ENCODE measurements around the gene PCNX4.
"Not testable (repeated sequence)": the region's sequence is repeated elsewhere in the genome, so short reads cannot be mapped to it uniquely, and the experiment has no call there.

Gene PCNX4

DNA sequence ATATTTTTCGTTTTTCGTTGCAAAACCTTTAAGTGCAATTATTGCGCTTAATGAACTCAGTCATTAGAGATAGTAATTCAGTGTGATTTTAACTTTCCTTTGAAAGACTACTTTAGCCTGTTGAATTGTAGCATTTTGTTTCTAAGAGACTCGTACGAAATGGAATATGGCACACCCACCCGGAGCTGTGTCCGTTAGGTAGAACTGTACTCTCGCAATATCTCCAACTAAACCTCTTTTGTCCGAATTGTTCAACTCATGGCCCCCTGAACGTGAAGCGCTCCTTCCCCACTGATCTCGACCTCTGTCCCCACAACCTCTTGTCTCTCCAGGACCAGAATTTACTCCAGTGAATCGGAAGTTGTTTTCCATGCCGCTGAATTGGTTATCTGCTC is 800 bp downstream of the PCNX4 start:
- no peaks in the 10 kb centered on the region for H3K27me3 Mint-ChIP-seq
- peak in 1 of 3 experiments; percentile 10 for DNase-seq
- H3K4me3 Mint-ChIP-seq, result peak overlapping the region; percentile 88 to 91

DNA sequence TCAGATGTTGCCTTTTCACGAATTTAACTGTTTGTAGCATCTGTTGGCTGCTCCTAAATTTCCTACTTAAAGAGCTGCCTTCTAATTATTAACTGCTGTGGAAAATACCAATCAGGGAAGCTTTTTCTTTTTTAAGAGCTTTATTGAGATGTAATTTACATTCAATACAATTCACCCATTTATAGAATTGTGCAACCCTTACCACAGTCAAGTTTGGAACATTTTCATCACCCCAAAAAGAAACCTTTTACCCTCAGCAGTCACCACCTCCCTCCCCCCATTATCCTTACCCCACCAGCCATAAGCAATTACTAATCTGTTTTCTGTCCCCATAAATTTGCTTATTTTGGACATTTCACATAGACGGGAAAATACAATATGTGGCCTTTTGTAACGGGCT is 1.4 kb downstream of the PCNX4 start:
- peaks cover 15% of the 10 kb centered on the region for H3K36me3 Mint-ChIP-seq (ENCODE audit: insufficient read depth)
- ATAC-seq (replicated peaks), result no peak
- peak overlapping the region; percentile 97 for H3K27ac Mint-ChIP-seq
- DNase-seq, result no peak
- H3K4me3 Mint-ChIP-seq, result peak overlapping the region; percentile 88 to 91
- no peaks in the 10 kb centered on the region for H3K27me3 Mint-ChIP-seq
- peaks cover 0 to 6% of the 10 kb centered on the region in 2 donors for H3K9me3 Mint-ChIP-seq
- H3K4me1 Mint-ChIP-seq (ENCODE audit: low read depth in 2 of 2), result peaks cover 27 to 44% of the 10 kb centered on the region in 2 donors

More for the DNA sequence above, 800 bp downstream of the PCNX4 start:
- Mint-ChIP-seq H3K36me3 (ENCODE audit: insufficient read depth) (peaks cover 15% of the 10 kb centered on the region), H3K4me1 (ENCODE audit: low read depth in 2 of 2) (peaks cover 23 to 40% of the 10 kb centered on the region in 2 donors), H3K9me3 (peaks cover 0 to 6% of the 10 kb centered on the region in 2 donors), H3K27ac (peak overlapping the region; percentile 97)
- ATAC-seq (replicated peaks), result no peak

DNA sequence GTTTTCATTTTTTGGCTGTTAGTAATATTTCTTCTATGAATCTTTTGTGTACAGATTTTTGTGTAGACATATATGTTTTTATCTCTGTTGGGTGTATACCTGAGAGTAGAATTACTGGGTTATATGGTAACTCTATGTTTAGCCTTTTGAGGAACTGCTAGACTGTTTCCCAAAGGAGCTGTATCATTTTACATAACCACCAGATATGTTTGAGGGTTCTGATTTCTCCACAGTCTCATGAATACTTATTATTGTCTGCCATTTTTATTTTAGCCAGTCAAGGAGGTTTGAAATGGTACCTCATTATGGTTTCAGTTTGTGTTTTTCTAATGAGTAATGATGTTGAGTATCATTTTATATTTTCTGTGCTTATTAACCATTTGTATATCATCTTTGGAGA is 1.9 kb downstream of the PCNX4 start:
- Mint-ChIP-seq H3K9me3 (peaks cover 0 to 6% of the 10 kb centered on the region in 2 donors), H3K4me1 (ENCODE audit: low read depth in 2 of 2) (peaks cover 28 to 48% of the 10 kb centered on the region in 2 donors), H3K27ac (peak overlapping the region; percentile 97), H3K4me3 (peak overlapping the region; percentile 88 to 91), H3K36me3 (ENCODE audit: insufficient read depth) (peaks cover 20% of the 10 kb centered on the region), H3K27me3 (no peaks in the 10 kb centered on the region)
- DNase-seq, result no peak
- no peak for ATAC-seq (replicated peaks)

DNA sequence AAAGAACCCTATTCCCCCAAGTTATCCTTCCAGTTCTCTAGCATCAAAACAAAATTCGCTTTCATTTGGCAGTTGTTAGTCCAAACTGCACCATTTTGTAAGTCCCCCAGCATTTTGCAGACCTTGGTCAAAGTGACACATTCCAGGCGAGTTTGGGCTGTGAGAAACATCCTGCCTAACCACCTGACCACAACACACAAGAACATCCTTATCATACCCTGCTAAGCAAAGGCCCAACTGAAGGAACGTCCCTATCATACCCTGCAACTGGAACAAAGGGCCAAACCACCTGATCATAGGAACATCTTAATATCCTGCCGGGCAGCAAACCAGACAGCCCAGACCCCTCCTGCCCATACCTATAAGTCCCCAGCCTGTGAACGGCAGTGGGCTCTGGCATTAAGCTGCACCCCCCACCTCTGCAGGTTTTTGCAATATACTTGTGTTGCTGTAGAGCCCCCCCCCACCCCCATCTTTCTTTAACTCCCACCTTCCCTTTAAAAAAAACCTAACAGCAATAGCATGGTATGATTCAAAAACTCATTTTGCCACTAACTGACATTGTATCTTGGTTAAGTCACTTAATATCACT is 2.7 kb downstream of the PCNX4 start:
- H3K27me3 Mint-ChIP-seq, result no peaks in the 10 kb centered on the region
- peaks cover 24% of the 10 kb centered on the region for H3K36me3 Mint-ChIP-seq (ENCODE audit: insufficient read depth)
- DNase-seq, result no peak
- H3K4me1 Mint-ChIP-seq (ENCODE audit: low read depth in 2 of 2), result peaks cover 28 to 48% of the 10 kb centered on the region in 2 donors
- H3K27ac Mint-ChIP-seq, result peak overlapping the region in 1 of 2 donors; percentile 26
- peak overlapping the region; percentile 88 to 91 for H3K4me3 Mint-ChIP-seq
- peaks cover 0 to 6% of the 10 kb centered on the region in 2 donors for H3K9me3 Mint-ChIP-seq
- ATAC-seq (replicated peaks), result no peak

DNA sequence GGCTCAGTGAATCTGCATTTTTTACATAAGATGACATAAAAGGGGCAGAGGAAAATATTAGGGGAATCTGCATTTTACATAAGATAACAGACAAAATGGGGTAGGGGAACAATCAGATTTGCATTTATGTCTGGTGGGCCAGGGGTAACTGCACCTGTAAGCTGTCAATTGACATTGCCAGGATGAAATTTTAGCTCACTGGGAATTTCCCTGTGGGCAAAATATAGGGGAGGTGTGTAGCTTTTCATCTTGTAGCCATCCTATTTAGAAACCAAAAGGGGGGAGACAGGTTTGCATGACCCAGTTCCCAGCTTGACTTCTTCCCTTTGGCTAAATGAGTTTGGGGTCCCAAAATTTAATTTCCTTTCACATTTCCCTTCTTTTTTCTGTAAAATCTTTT is 3.5 kb downstream of the PCNX4 start:
- Mint-ChIP-seq H3K9me3 (peaks cover 0 to 6% of the 10 kb centered on the region in 2 donors), H3K36me3 (ENCODE audit: insufficient read depth) (peaks cover 24% of the 10 kb centered on the region), H3K27ac (peak overlapping the region in 1 of 2 donors; percentile 81), H3K27me3 (no peaks in the 10 kb centered on the region), H3K4me1 (ENCODE audit: low read depth in 2 of 2) (peaks cover 28 to 48% of the 10 kb centered on the region in 2 donors), H3K4me3 (no peak overlapping the region)
- no peak for ATAC-seq (replicated peaks)
- no peak for DNase-seq

DNA sequence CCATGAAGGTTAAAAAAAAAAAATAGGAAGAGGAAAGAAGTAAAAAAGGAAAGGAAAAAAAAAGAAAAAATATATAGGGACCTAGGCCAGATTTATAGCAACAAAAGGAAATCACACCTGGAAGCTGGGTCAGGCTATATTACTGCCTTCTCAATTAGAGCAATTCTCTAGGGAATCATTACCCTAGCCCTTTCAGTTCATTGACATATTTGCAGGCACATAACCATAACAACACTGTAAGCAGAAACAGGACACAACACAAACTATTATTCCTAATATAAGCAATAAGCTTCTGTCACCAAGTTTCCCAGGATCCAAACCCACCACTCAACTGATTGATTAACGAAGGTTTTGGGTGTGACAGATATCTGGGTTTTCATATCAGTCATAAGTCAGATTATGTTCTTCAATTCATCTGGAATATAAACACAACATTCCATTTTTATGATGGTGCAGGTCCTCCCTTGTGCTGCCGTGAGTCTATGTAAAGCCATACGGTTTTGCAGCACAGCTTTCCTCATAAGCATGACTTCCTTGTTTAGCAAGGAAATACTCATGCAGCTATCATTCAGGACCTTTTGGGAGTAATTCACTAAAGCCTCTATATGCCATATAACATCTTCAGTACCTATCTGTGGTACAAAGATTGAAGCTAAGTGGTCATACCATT is 4.2 kb downstream of the PCNX4 start:
- H3K9me3 Mint-ChIP-seq, result peaks cover 0 to 6% of the 10 kb centered on the region in 2 donors
- DNase-seq (no peak), ATAC-seq (replicated peaks) (no peak)
- H3K27me3 Mint-ChIP-seq, result no peaks in the 10 kb centered on the region
- peaks cover 30 to 53% of the 10 kb centered on the region in 2 donors for H3K4me1 Mint-ChIP-seq (ENCODE audit: low read depth in 2 of 2)
- H3K4me3 Mint-ChIP-seq, result no peak overlapping the region
- H3K36me3 Mint-ChIP-seq (ENCODE audit: insufficient read depth), result peaks cover 24% of the 10 kb centered on the region
- peak overlapping the region in 1 of 2 donors; percentile 81 for H3K27ac Mint-ChIP-seq

DNA sequence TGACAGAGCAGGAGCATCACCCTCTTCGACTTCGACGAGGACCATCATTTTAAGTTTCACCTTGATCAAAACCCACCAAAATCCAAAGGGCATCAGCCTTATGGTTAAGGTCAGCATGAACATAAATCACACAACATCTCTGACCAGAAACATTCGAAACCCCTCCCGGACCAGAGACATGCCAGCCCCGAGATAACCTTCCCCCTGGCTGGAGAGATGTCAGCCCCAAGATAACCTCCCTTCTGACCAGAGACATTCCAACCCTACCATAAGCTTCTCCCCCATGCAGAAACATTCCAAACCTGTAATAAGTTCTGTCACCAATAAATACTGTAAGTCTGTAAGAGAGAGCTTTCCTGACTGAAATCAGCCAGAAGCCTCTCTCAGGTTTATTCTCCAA is 6.3 kb downstream of the PCNX4 start:
- H3K27ac Mint-ChIP-seq, result no peak overlapping the region
- no peaks in the 10 kb centered on the region for H3K27me3 Mint-ChIP-seq
- H3K9me3 Mint-ChIP-seq, result peaks cover 0 to 6% of the 10 kb centered on the region in 2 donors
- H3K4me3 Mint-ChIP-seq, result no peak overlapping the region
- no peak for ATAC-seq (replicated peaks)
- peaks cover 10% of the 10 kb centered on the region for H3K36me3 Mint-ChIP-seq (ENCODE audit: insufficient read depth)
- DNase-seq, result no peak
- peaks cover 33 to 48% of the 10 kb centered on the region in 2 donors for H3K4me1 Mint-ChIP-seq (ENCODE audit: low read depth in 2 of 2)

DNA sequence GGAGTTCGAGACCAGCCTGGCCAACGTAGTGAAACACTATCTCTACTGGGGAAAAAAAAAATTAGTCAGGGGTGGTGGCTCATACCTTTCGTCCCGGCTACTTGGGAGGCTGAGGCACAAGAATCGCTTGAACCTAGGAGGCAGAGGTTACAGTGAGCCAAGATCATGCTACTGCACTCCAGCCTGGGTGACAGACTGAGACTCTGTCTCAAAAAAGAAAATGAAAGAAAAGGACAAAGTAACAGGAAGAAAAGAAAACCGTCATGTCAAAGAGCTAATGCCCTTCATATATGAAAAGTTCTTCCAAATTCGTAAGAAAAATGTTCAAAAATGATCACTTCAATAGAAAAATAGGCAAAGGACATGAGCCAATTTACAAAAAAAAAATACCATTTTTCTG is 8.1 kb downstream of the PCNX4 start:
- Mint-ChIP-seq H3K4me1 (ENCODE audit: low read depth in 2 of 2) (peaks cover 24 to 29% of the 10 kb centered on the region in 2 donors), H3K36me3 (ENCODE audit: insufficient read depth) (peaks cover 13% of the 10 kb centered on the region)
- not testable (repeated sequence) for DNase-seq; H3K27ac Mint-ChIP-seq; H3K9me3 Mint-ChIP-seq; ATAC-seq (replicated peaks); H3K4me3 Mint-ChIP-seq; H3K27me3 Mint-ChIP-seq

DNA sequence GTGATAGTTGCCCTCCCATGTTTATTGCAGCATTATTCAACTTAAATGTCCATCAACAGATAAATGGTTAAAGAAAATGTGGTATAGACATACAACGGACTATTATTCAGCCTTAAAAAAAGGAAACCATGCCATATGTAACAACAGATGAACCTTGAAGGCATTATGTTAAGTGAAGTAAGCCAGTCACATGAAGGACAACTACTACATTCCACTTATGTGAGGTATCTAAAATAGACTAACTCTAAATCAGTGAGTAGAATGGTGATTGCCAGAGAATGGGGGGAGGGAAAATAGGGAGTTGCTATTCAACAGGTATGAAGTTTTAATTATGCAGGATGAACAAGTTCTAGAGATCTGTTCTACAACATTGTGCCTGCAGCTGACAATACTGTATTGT is 10.1 kb downstream of the PCNX4 start:
- Mint-ChIP-seq H3K27me3 (no peaks in the 10 kb centered on the region), H3K4me1 (ENCODE audit: low read depth in 2 of 2) (peaks cover 22 to 33% of the 10 kb centered on the region in 2 donors), H3K9me3 (no peaks in the 10 kb centered on the region), H3K36me3 (ENCODE audit: insufficient read depth) (peaks cover 16% of the 10 kb centered on the region), H3K4me3 (no peak overlapping the region), H3K27ac (no peak overlapping the region)
- ATAC-seq (replicated peaks) (no peak), DNase-seq (no peak)

DNA sequence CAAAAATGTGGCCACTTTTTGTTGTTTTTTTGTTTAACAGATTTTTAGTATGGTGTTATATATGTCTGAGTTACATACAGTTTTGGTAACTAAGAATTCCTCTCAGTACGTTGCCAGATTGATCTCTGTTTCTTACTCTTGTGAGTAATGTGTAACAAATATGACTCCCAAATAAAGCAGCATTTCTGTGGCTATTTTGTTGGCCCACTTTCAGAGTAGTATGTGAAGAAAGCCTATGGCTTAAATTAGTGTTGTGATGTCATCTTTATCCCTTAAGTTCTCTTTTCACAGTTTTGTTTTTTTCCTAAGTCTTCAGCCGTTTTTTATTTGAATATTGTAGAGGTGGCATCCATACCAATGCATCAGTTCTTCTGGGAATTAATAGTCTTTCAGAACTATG is 10.7 kb downstream of the PCNX4 start:
- Mint-ChIP-seq H3K27ac (no peak overlapping the region), H3K4me3 (no peak overlapping the region), H3K9me3 (no peaks in the 10 kb centered on the region), H3K27me3 (no peaks in the 10 kb centered on the region), H3K36me3 (ENCODE audit: insufficient read depth) (peaks cover 16% of the 10 kb centered on the region), H3K4me1 (ENCODE audit: low read depth in 2 of 2) (peaks cover 22 to 33% of the 10 kb centered on the region in 2 donors)
- ATAC-seq (replicated peaks) (no peak), DNase-seq (no peak)

DNA sequence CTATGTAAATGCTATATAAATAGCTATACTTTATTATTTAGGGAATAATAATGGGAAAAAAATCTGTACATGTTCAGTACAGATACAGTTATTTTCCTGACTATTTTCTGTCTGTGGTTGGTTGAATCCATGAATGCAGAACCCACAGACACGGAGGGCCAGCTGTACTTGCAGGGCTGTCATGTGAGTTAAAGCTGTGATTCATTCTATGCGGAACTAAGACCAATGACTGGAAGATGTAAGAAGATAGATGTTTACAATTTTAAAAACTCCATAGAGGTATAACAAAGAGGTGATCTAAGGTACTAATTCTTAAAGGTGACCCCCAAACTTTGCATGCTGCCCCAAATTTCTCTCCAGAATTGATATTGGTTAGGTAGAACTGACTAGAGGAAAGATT is 14.6 kb downstream of the PCNX4 start:
- Mint-ChIP-seq H3K9me3 (no peaks in the 10 kb centered on the region), H3K4me3 (no peak overlapping the region), H3K27ac (no peak overlapping the region), H3K36me3 (ENCODE audit: insufficient read depth) (peaks cover 19% of the 10 kb centered on the region), H3K27me3 (no peaks in the 10 kb centered on the region), H3K4me1 (ENCODE audit: low read depth in 2 of 2) (peaks cover 23 to 24% of the 10 kb centered on the region in 2 donors)
- ATAC-seq (replicated peaks) (no peak), DNase-seq (no peak)

DNA sequence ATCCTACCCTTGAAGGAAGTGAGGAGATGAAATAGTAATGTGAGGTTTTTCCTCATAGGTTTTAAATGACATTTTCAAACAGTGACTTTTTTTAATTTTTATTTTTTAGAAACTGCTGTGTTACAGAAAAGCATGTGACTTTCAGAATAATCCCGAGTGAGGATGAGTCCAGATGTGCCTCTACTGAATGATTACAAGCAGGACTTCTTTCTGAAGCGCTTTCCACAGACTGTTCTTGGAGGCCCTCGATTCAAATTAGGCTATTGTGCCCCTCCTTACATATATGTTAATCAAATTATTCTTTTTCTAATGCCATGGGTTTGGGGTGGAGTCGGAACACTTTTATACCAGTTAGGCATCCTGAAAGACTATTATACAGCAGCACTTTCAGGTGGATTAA is 15.8 kb downstream of the PCNX4 start:
- H3K4me1 Mint-ChIP-seq (ENCODE audit: low read depth in 2 of 2), result peaks cover 20% of the 10 kb centered on the region in 2 donors
- no peak for DNase-seq

DNA sequence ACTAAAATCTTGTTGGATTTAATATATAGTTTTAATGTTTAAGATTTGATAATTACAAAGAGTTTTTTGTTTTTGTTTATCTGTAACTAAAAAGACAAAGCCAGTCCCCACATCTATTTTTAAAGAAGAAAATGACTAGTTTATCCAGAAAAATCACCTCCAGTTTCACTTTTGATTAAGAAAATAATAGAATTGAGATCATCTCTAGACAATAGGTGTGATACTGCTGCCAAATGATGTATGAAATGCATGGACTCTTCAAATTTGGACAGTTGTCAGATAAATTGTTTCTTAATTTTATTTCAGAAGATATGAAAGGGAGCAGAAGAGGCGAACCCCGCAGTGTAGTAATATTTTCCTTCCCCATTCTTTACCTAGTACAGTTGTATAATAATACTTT is 20.0 kb downstream of the PCNX4 start:
- ATAC-seq (replicated peaks), result no peak
- H3K4me1 Mint-ChIP-seq (ENCODE audit: low read depth in 2 of 2), result peaks cover 13% of the 10 kb centered on the region in 2 donors
- H3K9me3 Mint-ChIP-seq, result no peaks in the 10 kb centered on the region
- H3K27me3 Mint-ChIP-seq, result no peaks in the 10 kb centered on the region
- H3K27ac Mint-ChIP-seq, result no peak overlapping the region
- no peak for DNase-seq
- H3K36me3 Mint-ChIP-seq (ENCODE audit: insufficient read depth), result peaks cover 23% of the 10 kb centered on the region
- H3K4me3 Mint-ChIP-seq, result no peak overlapping the region

More for the DNA sequence above, 15.8 kb downstream of the PCNX4 start:
- Mint-ChIP-seq H3K27me3 (no peaks in the 10 kb centered on the region), H3K9me3 (no peaks in the 10 kb centered on the region), H3K36me3 (ENCODE audit: insufficient read depth) (peaks cover 19% of the 10 kb centered on the region), H3K4me3 (no peak overlapping the region), H3K27ac (no peak overlapping the region)
- ATAC-seq (replicated peaks), result no peak

DNA sequence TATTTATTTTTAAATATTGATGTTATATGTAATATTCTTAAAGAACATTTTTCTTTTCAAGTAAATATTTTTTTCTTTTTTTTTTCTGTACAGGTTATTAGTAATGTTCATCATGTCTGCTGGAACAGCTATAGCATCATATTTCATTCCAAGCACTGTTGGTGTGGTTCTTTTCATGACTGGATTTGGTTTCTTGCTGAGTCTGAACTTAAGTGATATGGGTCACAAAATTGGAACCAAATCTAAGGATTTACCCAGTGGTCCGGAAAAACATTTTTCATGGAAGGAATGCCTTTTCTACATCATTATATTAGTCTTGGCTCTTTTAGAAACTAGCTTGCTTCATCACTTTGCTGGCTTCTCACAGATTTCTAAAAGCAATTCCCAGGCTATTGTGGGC is 23.2 kb downstream of the PCNX4 start:
- peaks cover 28% of the 10 kb centered on the region for H3K36me3 Mint-ChIP-seq (ENCODE audit: insufficient read depth)
- H3K9me3 Mint-ChIP-seq, result no peaks in the 10 kb centered on the region
- H3K4me1 Mint-ChIP-seq (ENCODE audit: low read depth in 2 of 2), result peaks cover 6 to 9% of the 10 kb centered on the region in 2 donors
- DNase-seq (no peak), ATAC-seq (replicated peaks) (no peak)
- H3K27me3 Mint-ChIP-seq, result no peaks in the 10 kb centered on the region
- peak overlapping the region in 1 of 2 donors; percentile 63 for H3K27ac Mint-ChIP-seq
- H3K4me3 Mint-ChIP-seq, result no peak overlapping the region
